GM21529 (cell line): ENCODE results near the gene MTHFD2L.

Source experiments
- ATAC-seq: cut with Tn5 transposase; IDR thresholded peaks from one replicate; pipeline ENCODE4 v1.9.1; 2021; ENCODE audit not compliant: unreplicated experiment

Gene MTHFD2L

GRCh38 chr4:74235135-74235534, 77.2 kb downstream of the MTHFD2L start:
- ATAC-seq, result peak; percentile 90

DNA sequence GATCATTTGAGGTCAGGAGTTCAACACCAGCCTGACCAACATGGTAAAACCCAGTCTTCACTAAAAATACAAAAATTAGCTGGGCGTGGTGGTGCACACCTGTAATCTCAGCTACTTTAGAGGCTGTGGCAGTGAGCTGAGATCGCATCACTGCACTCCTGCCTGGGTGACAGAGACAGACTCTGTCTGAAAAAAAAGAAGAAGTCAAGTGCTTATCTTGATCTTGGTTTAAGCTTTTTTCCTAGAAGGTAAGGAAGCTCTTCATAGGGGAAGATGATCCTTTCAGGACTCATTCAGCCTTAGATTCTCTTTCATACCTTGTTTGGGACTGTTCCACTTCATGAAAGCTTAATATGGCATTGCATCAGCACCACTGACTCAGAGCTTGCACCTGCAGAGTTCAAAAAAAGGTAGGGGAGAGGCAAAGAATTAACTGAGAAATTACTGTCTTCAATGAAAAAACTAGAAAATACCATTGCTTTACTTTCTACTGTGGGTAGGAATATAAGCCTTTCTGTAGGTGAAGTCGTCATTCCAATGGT, 79.6 kb downstream of the MTHFD2L start:
- ATAC-seq, result no peak

DNA sequence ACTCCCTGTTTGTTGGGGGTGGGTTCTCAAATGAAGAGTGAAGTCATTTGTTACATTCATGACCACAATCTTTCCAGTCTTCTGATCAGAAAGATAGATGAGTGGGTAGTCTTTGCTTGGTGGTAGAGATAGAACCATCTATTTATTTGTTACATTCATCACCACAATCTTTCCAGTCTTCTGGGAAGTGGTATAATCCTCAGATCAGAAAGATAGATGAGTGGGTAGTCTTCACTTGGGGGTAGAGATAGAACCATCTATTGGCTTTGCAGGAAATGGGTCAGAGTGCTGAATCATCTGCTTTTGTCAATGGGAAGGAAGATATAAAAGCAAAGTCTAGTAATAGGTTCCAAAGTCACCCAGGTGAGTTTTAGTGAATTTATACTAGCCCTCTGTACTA, 86.1 kb downstream of the MTHFD2L start:
- no peak for ATAC-seq

DNA sequence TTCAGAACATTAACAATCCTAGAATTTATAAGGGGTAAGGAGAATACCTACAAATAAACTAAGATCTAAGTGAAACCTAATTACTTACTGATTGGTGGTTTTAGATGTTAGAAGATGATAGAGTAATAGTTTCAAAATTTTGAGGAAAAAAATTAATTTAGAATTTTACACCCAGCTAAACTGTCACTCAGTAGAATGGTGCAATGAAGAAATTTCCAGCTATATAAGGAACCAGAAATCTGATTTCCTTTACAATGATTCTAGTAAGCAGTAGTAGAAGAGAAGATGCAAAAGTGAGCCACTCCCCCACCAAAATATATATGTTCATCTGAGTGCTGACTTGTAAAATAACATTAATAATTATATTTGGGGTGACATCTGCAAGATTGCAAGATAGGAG, 95.0 kb downstream of the MTHFD2L start:
- ATAC-seq, result no peak

- ATAC-seq, result no peak
These were observed 96.5 kb downstream of the MTHFD2L start for GRCh38 chr4:74254386-74254785.

GRCh38 chr4:74255096-74255495, 97.2 kb downstream of the MTHFD2L start:
- no peak for ATAC-seq

DNA sequence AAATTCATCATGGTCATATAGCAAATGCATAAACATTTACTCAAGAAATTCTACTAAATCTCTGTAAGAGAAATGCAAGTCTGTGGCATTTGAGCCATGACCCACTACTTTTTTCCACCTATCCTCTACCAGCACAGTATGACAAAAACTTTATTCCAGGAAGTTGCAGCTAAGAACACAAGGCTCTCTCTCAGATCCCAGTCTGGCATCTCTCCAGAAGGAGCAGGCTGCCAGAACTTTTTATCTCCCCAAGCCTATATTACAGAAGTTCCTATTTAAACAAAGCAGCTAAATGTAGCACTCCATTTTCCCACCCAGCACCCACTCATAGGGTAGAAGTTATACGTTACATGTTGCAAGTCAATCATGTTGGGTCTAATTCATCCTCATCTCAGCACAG, 101.0 kb downstream of the MTHFD2L start:
- ATAC-seq, result no peak

DNA sequence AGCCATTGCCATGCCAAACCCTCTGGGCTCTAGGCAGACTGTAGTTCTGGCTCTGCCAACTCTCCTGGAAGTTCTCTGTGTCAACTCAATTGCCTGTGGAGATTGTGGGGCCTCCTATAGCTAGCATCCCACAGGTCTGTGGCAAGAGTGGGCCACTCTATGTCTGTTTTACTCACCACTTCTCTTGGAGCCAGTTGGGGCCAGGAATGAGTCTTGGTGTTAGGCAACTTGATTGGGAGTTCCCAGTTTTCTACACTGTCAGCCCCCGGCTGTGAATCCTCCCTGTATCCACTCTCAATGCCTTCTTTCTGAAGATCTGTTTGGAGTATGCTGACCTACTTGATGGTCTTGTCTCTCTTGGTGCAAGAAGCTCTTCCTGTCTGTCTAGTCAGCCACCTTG, 102.1 kb downstream of the MTHFD2L start:
- no peak for ATAC-seq

- ATAC-seq, result no peak
These were observed 104.6 kb downstream of the MTHFD2L start for GRCh38 chr4:74262522-74262921.

DNA sequence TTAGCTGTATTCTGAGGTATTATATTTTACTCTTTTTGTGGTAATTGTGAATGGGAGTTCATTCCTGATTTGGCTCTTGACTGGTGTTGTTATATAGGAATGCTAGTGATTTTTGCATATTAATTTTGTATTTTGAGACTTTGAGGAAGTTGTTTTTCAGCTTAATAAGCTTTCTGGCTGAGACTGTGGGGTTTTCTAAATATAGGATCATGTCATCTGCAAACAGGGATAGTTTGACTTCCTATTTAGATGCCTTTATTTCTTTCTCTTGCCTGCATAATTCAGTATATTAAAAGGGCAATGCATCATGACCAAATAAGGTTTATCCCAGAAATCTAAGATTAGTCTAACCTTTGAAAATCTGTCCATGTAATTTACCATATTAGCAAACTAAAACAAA, 105.6 kb downstream of the MTHFD2L start:
- no peak for ATAC-seq

DNA sequence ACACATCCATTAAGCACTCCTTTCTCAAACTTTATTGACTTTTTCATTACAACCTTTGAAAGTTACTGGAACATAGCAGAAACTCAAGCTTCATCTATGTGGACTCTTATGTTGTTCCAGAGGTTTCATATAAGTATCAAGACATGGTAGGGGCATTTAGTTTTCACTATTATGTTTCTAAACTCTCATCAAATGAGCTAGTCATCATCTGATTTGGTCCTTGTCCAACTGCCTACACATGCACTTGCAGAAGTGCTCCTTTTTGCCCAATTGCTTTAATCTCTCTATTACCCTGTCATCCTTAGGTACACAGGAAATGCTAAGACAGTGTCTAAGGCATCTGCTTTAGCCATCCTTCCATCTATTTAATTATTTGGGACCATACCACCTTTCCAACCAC, 108.2 kb downstream of the MTHFD2L start:
- no peak for ATAC-seq

- no peak for ATAC-seq
These were observed 110.2 kb downstream of the MTHFD2L start for GRCh38 chr4:74267998-74268606.

GRCh38 chr4:74268643-74269042, 110.7 kb downstream of the MTHFD2L start:
- no peak for ATAC-seq

- ATAC-seq, result no peak
These were observed 120.6 kb downstream of the MTHFD2L start for GRCh38 chr4:74278490-74278889.

GRCh38 chr4:74279716-74280115, 121.8 kb downstream of the MTHFD2L start:
- ATAC-seq, result no peak

GRCh38 chr4:74282926-74283325, 125.0 kb downstream of the MTHFD2L start:
- ATAC-seq, result no peak

- no peak for ATAC-seq
These were observed 125.7 kb downstream of the MTHFD2L start for GRCh38 chr4:74283614-74284013.

GRCh38 chr4:74284053-74284452, 126.1 kb downstream of the MTHFD2L start:
- ATAC-seq, result no peak

DNA sequence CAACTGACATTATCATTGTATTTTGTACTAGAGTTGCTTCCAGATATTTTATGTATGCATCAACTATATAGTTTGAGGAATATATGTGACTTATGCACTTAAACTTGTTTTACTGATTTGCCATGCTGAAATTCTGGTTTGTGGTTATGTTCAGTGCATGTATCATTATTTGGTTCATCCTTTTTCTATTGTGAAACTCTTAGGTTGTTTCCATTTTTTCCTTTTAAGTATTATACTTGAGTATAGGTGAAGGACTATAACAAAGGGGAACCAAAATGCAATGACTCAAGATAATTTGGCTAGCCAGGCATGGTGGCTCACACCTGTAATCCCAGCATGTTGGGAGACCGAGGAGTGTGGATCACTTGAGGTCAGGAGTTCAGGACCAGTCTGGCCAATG, 129.2 kb downstream of the MTHFD2L start:
- ATAC-seq, result no peak

- ATAC-seq, result no peak
These were observed 129.9 kb downstream of the MTHFD2L start for GRCh38 chr4:74287791-74288190.

GRCh38 chr4:74291471-74291870, 133.6 kb downstream of the MTHFD2L start:
- no peak for ATAC-seq

DNA sequence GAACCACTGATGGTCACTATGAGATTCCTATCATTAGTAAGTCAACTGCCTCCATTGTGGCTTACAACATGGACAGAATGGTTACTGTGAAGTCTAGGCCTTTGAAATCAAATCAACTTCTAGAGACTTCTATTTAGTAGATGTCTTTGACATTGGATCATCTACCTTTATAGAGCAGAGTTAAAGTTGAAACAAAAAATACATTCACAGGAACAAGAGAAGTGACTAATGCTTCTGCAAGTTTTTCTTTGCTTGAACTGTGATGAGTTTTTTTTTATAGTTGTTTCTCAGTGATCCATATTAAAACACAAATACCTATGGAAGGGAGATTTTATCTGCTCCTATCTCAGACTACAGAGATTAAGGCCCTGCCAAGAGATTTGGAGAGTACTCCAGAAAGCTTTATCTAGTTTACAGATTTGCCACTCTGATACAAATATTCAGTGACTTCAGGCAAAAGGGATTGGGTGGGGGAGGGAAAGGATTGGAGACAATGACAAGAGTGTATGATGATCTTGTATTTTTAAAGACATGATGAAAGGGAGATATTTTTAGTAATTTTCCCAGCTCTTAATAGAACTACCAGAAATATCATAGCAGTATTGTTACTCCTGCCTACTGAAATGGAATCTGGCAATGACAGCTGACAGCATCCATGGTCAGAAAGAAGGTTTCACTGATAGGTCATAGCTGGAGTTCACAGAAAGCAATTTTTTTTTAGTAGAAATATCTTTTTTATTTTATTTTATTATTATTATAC, 134.4 kb downstream of the MTHFD2L start:
- ATAC-seq, result no peak

GRCh38 chr4:74293558-74293957, 135.6 kb downstream of the MTHFD2L start:
- no peak for ATAC-seq
